K562 (cell line): ENCODE results near the gene ZKSCAN5. TPM values are rescaled to one million over a fixed set of nuclear protein-coding genes. Genes with fewer than 3 reads are reported as not detected.

Experiments used
- ATF1 ChIP-seq, 2 experiments: fragments of 450-650 bp in 1 of 2; IDR thresholded peaks; 2 replicates each; pipeline ENCODE4 v1.6.1; 2016; ENCODE audit warnings: missing compliant biosample characterization in 1 of 2, missing genetic modification characterization in 1 of 2
- GATAD2A ChIP-seq: fragments of 450-650 bp; IDR thresholded peaks from 2 replicates; pipeline ENCODE4 v1.6.1; 2017
- KAT2B ChIP-seq: IDR thresholded peaks from one replicate; pipeline ENCODE4 v1.6.1; 2012; ENCODE audit warnings: low read depth, mild to moderate bottlenecking, control low read depth, inconsistent platforms, low read length, moderate library complexity
- MBD2 ChIP-seq: sonication (generic); IDR thresholded peaks from 2 replicates; pipeline ENCODE4 v1.6.1; 2016; ENCODE audit warnings: low read depth, borderline replicate concordance
- NBN ChIP-seq: fragments of 450-650 bp; IDR thresholded peaks from 2 replicates; pipeline ENCODE4 v1.6.1; 2016; ENCODE audit warnings: low read depth, mild to moderate bottlenecking
- NKRF ChIP-seq: fragments of 450-650 bp; IDR thresholded peaks from 2 replicates; pipeline ENCODE4 v1.6.1; 2016; ENCODE audit warnings: borderline replicate concordance
- RB1 ChIP-seq: fragments of 450-650 bp; IDR thresholded peaks from 2 replicates; pipeline ENCODE4 v1.6.1; 2017; ENCODE audit warnings: low read depth, mild to moderate bottlenecking
- SIN3A ChIP-seq, 2 experiments: fragments of 150-350 bp in 1 of 2; IDR thresholded peaks; 2 replicates each; pipeline ENCODE4 v1.6.1; 2011 to 2016; ENCODE audit warnings: borderline replicate concordance in 2 of 2, low read depth in 2 of 2, low read length in 2 of 2, mild to moderate bottlenecking in 2 of 2, moderate library complexity in 2 of 2; ENCODE audit not compliant: control insufficient read depth in 1 of 2
- SIRT6 ChIP-seq: IDR thresholded peaks from one replicate; pipeline ENCODE4 v1.6.1; 2012; ENCODE audit warnings: low read depth, mild to moderate bottlenecking, control low read depth, inconsistent platforms, low read length, moderate library complexity
- TCF7L2 ChIP-seq: fragments of 150-350 bp; IDR thresholded peaks from 2 replicates; pipeline ENCODE4 v1.6.1; 2016; ENCODE audit warnings: low read depth, mild to moderate bottlenecking, low read length, moderate library complexity
- ZBTB17 ChIP-seq: fragments of 450-650 bp; formaldehyde crosslinking; IDR thresholded peaks from 2 replicates; pipeline ENCODE4 v1.4.0; 2020; ENCODE audit warnings: mild to moderate bottlenecking
- ZFP91 ChIP-seq: sonication (generic); formaldehyde crosslinking; IDR thresholded peaks from 2 replicates; pipeline ENCODE4 v1.8.0; 2022; ENCODE audit warnings: mild to moderate bottlenecking, missing genetic modification reagents
- ZNF143 ChIP-seq: sonication (generic); formaldehyde crosslinking; IDR thresholded peaks from 2 replicates; pipeline ENCODE4 v1.9.0; 2022; ENCODE audit warnings: mild to moderate bottlenecking, missing genetic modification reagents
- ZNF668 ChIP-seq: fragments of 250-450 bp; sonication (Bioruptor Pico); IDR thresholded peaks from 2 replicates; pipeline ENCODE4 v1.8.0; 2022; ENCODE audit warnings: mild to moderate bottlenecking, inconsistent platforms
- polyA plus RNA-seq, 8 experiments: library from polyadenylated mRNA; depleted of rRNA in 4 of 8; stranded (reverse) in 5 of 8; unstranded in 3 of 8; fragments of >200 nt; fragmentation: Nextera tagmentation in 2 of 8; fragmentation: Illumina TruSeq in 1 of 8; extraction: Ambion mirVana in 2 of 8; extraction: Trizol in 1 of 8; gene quantifications; 2 replicates each; pipeline versions ENCODE4 v1.2.1 to v1.2.3, GENCODE V29; 2011 to 2014; ENCODE audit warnings: inconsistent platforms in 1 of 8, missing spikeins in 1 of 8
- total RNA-seq, 7 experiments: library from RNA; depleted of rRNA in 6 of 7; stranded (reverse); fragments of >200 nt in 6 of 7; fragmentation: Illumina TruSeq in 2 of 7; extraction: Trizol in 2 of 7; gene quantifications; 2 replicates each; pipeline versions ENCODE4 v1.2.1 to v1.2.3, GENCODE V29; 2011 to 2021; ENCODE audit warnings: low replicate concordance in 1 of 7
- TF ChIP-seq, protein P1 (sequence below): fragments of 250-450 bp; sonication (Bioruptor Pico); IDR thresholded peaks from 2 replicates; pipeline ENCODE4 v1.5.0; 2020; ENCODE audit warnings: mild to moderate bottlenecking
- TF ChIP-seq, protein P2 (sequence below), 2 experiments: fragments of 200-800 bp in 1 of 2; sonication (Bioruptor generic) in 1 of 2; sonication (generic) in 1 of 2; formaldehyde crosslinking in 1 of 2; IDR thresholded peaks in 1 of 2; conservative IDR thresholded peaks in 1 of 2; 2 replicates each; pipeline versions ENCODE4 v1.5.0 to v1.6.1; 2016 to 2020; ENCODE audit warnings: missing compliant biosample characterization in 1 of 2, missing genetic modification characterization in 1 of 2, missing genetic modification reagents in 1 of 2

Gene ZKSCAN5
- total and polyA plus RNA-seq, 9 of the 15 experiments (the other 6 are each of a cell fraction or from before 2014, with no cell fraction given) = 4.2 to 19.0 (median 15.0) TPM

- TF ChIP-seq NKRF = peak; percentile 94
- TF ChIP-seq MBD2 = peak; percentile 87
- TF ChIP-seq ZNF143 (CRISPR knock-in tag) = no peak; the same call in 1 of the 2 replicates
- TF ChIP-seq, protein P1, sequence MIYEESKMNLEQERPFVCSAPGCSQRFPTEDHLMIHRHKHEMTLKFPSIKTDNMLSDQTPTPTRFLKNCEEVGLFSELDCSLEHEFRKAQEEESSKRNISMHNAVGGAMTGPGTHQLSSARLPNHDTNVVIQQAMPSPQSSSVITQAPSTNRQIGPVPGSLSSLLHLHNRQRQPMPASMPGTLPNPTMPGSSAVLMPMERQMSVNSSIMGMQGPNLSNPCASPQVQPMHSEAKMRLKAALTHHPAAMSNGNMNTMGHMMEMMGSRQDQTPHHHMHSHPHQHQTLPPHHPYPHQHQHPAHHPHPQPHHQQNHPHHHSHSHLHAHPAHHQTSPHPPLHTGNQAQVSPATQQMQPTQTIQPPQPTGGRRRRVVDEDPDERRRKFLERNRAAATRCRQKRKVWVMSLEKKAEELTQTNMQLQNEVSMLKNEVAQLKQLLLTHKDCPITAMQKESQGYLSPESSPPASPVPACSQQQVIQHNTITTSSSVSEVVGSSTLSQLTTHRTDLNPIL (CRISPR knock-in tag) = 0 out of 2 replicates have a peak, but pooled peaks have one; percentile 44
- no peak for TF ChIP-seq TCF7L2
- TF ChIP-seq RB1 = peak; percentile 33; the same call in 1 of the 2 replicates
- no peak for TF ChIP-seq ZNF668 (CRISPR knock-in tag)
- TF ChIP-seq ZBTB17 (CRISPR knock-in tag) = 0 out of 2 replicates have a peak, but pooled peaks have one; percentile 10
- TF ChIP-seq NBN = 0 out of 2 replicates have a peak, but pooled peaks have one; percentile 66
- TF ChIP-seq, protein P2, sequence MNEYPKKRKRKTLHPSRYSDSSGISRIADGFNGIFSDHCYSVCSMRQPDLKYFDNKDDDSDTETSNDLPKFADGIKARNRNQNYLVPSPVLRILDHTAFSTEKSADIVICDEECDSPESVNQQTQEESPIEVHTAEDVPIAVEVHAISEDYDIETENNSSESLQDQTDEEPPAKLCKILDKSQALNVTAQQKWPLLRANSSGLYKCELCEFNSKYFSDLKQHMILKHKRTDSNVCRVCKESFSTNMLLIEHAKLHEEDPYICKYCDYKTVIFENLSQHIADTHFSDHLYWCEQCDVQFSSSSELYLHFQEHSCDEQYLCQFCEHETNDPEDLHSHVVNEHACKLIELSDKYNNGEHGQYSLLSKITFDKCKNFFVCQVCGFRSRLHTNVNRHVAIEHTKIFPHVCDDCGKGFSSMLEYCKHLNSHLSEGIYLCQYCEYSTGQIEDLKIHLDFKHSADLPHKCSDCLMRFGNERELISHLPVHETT (CRISPR knock-in tag; conservative IDR thresholded peaks at IDR 0.05 in 1 of 2, IDR thresholded peaks at IDR 0.05 in 1 of 2) = peak in 1 of 2 experiments; percentile 93; a peak in 2 of 4 replicates
- peak; percentile 57 to 67; a peak in 3 of 4 replicates for TF ChIP-seq SIN3A (IDR thresholded peaks at IDR 0.05; ENCODE audit: borderline replicate concordance in 2 of 2, control insufficient read depth in 1 of 2, low read depth in 2 of 2, low read length in 2 of 2)
- no peak for TF ChIP-seq KAT2B
- no peak for TF ChIP-seq ZFP91 (CRISPR knock-in tag)
- peak; percentile 69; the same call in 1 of the 2 replicates for TF ChIP-seq ATF1 (CRISPR knock-in tag; IDR thresholded peaks at IDR 0.05)
- TF ChIP-seq ATF1 (tag; IDR thresholded peaks at IDR 0.05) = peak; percentile 99
- no peak for TF ChIP-seq GATAD2A
- TF ChIP-seq SIRT6 = no peak
Measured at GRCh38 chr7:99499721-99500636, 4.5 kb upstream of the ZKSCAN5 start, which contains the start of gene ZNF394 (continued).
